ENCODE results near the gene IVNS1ABP.

The IVNS1ABP gene

GRCh38 chr1:185342672-185343259 is 25.7 kb upstream of the IVNS1ABP start:
- no peak for TF ChIP-seq CTCF (conservative IDR thresholded peaks at IDR 0.05)
- H3K27ac ChIP-seq, result no peak overlapping the region

GRCh38 chr1:185342017-185342416 is 25.0 kb upstream of the IVNS1ABP start:
- no peak for TF ChIP-seq CTCF (conservative IDR thresholded peaks at IDR 0.05)
- H3K27ac ChIP-seq, result no peak overlapping the region

GRCh38 chr1:185341196-185341781 is 24.2 kb upstream of the IVNS1ABP start:
- no peak overlapping the region for H3K27ac ChIP-seq
- TF ChIP-seq CTCF (conservative IDR thresholded peaks at IDR 0.05), result no peak

GRCh38 chr1:185338719-185339622 is 21.9 kb upstream of the IVNS1ABP start:
- no peak for TF ChIP-seq CTCF (conservative IDR thresholded peaks at IDR 0.05)
- H3K27ac ChIP-seq, result no peak overlapping the region

GRCh38 chr1:185337246-185337645 is 20.2 kb upstream of the IVNS1ABP start:
- H3K27ac ChIP-seq, result no peak overlapping the region

GRCh38 chr1:185334182-185334581 is 17.1 kb upstream of the IVNS1ABP start:
- H3K27ac ChIP-seq, result no peak overlapping the region
- no peak for TF ChIP-seq CTCF (conservative IDR thresholded peaks at IDR 0.05)

More at GRCh38 chr1:185337246-185337645, 20.2 kb upstream of the IVNS1ABP start:
- TF ChIP-seq CTCF (conservative IDR thresholded peaks at IDR 0.05), result no peak

- no peak for TF ChIP-seq CTCF (conservative IDR thresholded peaks at IDR 0.05)
- H3K27ac ChIP-seq, result no peak overlapping the region
Measured at GRCh38 chr1:185328255-185328654, 11.2 kb upstream of the IVNS1ABP start.

All from VCaP (cell line).